OCI-LY7 (cell line): ENCODE measurements around the gene ALDH1L2. TPM values are rescaled to one million over a fixed set of nuclear protein-coding genes. Genes with fewer than 3 reads are reported as not detected.

Experiments used
- BruUV-seq: library from RNA; stranded (reverse); fragments of 400-500 nt; replicated peaks from 2 replicates; lab custom pipeline; 2021; lab: Mats Ljungman, UMichigan
- CTCF ChIA-PET: fragments of 300-600 bp; sonication (Branson Sonifier 250); formaldehyde crosslinking; loops from one replicate; lab custom pipeline; 2022; ENCODE audit warnings: antibody characterized with exemption; ENCODE audit not compliant: unreplicated experiment; lab: Charles Lee
- POLR2A ChIA-PET: fragments of 300-600 bp; sonication (Branson Sonifier 250); formaldehyde crosslinking; loops from one replicate; lab custom pipeline; 2022; ENCODE audit warnings: antibody characterized with exemption; lab: Charles Lee
- DNase-seq: peaks from one replicate; pipeline ENCODE4 v3.0.0-alpha.2; 2015; ENCODE audit warnings: low spot score
- H2AFZ ChIP-seq: fragments of 200-600 bp; sonication (generic), shearing (Covaris generic); 2 replicates; pipeline ENCODE4 v1.6.1; 2014; ENCODE audit warnings: mild to moderate bottlenecking, antibody characterized with exemption, low read length, moderate library complexity
- H3K27ac ChIP-seq: fragments of 200-600 bp; sonication (generic); 2 replicates; pipeline ENCODE4 v1.5.1; 2014; ENCODE audit warnings: mixed run types, low read depth, mild to moderate bottlenecking, moderate library complexity, low read length, inconsistent platforms; ENCODE audit not compliant: poor library complexity, severe bottlenecking
- H3K36me3 ChIP-seq: fragments of 200-600 bp; sonication (generic); 2 replicates; pipeline ENCODE4 v1.6.1; 2014; ENCODE audit warnings: mild to moderate bottlenecking, antibody characterized with exemption, low read length, moderate library complexity, mixed read lengths; ENCODE audit not compliant: insufficient read depth
- H3K4me1 ChIP-seq: fragments of 200-600 bp; sonication (generic); 2 replicates; pipeline ENCODE4 v1.5.1; 2014; ENCODE audit warnings: mild to moderate bottlenecking, low read length; ENCODE audit not compliant: insufficient read depth, poor library complexity, severe bottlenecking
- H3K4me2 ChIP-seq: fragments of 200-600 bp; sonication (generic); 2 replicates; pipeline ENCODE4 v1.6.1; 2014; ENCODE audit warnings: mild to moderate bottlenecking, low read length
- H3K4me3 ChIP-seq: fragments of 200-600 bp; sonication (generic); 2 replicates; pipeline ENCODE4 v1.5.1; 2014; ENCODE audit warnings: mild to moderate bottlenecking, low read depth, low read length; ENCODE audit not compliant: poor library complexity, severe bottlenecking
- H3K79me2 ChIP-seq: fragments of 200-600 bp; sonication (generic); 2 replicates; pipeline ENCODE4 v1.6.1; 2016; ENCODE audit warnings: low read depth, mild to moderate bottlenecking, low read length, moderate library complexity, mixed read lengths; ENCODE audit not compliant: insufficient read depth
- H3K9me2 ChIP-seq: fragments of 200-600 bp; sonication (generic); 2 replicates; pipeline ENCODE4 v1.6.1; 2016; ENCODE audit warnings: mild to moderate bottlenecking, low read length, mixed read lengths; ENCODE audit not compliant: insufficient read depth
- H3K9me3 ChIP-seq: fragments of 200-600 bp; sonication (generic); 2 replicates; pipeline ENCODE4 v1.6.1; 2014; ENCODE audit warnings: mild to moderate bottlenecking, mixed run types, low read length, mixed read lengths
- H4K20me1 ChIP-seq: fragments of 200-600 bp; sonication (generic); 2 replicates; pipeline ENCODE4 v1.6.1; 2014; ENCODE audit warnings: mild to moderate bottlenecking, antibody characterized with exemption, low read length, moderate library complexity, mixed read lengths; ENCODE audit not compliant: insufficient read depth
- EZH2phosphoT487 ChIP-seq: fragments of 200-600 bp; sonication (generic); IDR thresholded peaks from 2 replicates; pipeline ENCODE4 v1.6.1; 2018; ENCODE audit warnings: low read depth, borderline replicate concordance, mild to moderate bottlenecking, mixed run types, antibody characterized with exemption, low read length, moderate library complexity, mixed read lengths
- intact Hi-C: fragments of 100-400 bp; cut with micrococcal nuclease; formaldehyde crosslinking; loops from one replicate; pipeline ENCODE4 v1.10.0; 2022; ENCODE audit not compliant: unreplicated experiment
- total RNA-seq, 2 experiments: library from RNA; depleted of rRNA in 1 of 2; stranded (reverse); fragments of >200 nt in 1 of 2; shearing (Covaris generic) in 1 of 2; gene quantifications; 2 replicates each; pipeline ENCODE4 v1.2.3, GENCODE V29; 2014 to 2022
- TF ChIP-seq, protein P1 (sequence below): fragments of 200-600 bp; sonication (generic); conservative IDR thresholded peaks from 2 replicates; pipeline ENCODE4 v1.5.1; 2014; ENCODE audit warnings: mild to moderate bottlenecking, antibody characterized with exemption, low read length, moderate library complexity, mixed read lengths

Gene ALDH1L2
- total RNA-seq, 2 experiments from 2014 or later: 0.25 TPM; not detected in 1

DNA sequence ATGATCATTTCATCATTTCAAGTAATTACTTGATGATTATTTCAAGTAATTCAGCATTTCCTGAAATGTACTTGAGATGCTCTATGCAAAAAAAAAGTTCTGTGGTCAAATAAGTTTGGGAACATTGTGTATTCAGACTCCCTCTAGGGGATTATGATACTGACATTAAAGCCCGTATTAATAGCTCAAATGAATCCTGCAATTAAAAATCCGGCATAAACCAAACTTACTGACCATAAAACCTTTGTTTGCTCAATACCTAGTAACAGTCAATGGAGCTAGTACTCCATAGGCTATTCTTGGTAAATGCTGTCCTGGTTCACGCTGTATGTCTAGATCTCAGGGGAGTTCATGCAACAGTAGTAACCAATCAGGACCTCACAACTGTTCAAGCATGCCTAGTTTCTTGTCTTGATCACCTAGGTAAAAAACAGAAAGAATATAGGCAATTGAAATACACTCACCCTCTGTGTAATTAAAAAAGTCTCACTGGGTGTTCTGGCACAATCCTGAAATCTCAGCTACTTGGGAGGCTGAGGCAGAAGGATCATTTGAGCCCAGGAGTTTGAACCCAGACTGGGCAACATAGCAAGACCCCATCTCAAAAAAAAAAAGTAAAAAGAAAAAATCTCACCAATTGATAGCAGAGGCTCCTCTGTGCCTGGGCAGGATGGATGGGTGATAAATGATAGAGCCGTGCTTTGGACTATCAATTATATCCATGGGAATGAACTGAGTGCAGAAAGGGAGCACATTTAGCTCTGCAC, 14.1 kb downstream of the ALDH1L2 start:
- H4K20me1 ChIP-seq: no peaks in the 10 kb centered on the region
- TF ChIP-seq EZH2phosphoT487: no peak
- TF ChIP-seq, protein P1, sequence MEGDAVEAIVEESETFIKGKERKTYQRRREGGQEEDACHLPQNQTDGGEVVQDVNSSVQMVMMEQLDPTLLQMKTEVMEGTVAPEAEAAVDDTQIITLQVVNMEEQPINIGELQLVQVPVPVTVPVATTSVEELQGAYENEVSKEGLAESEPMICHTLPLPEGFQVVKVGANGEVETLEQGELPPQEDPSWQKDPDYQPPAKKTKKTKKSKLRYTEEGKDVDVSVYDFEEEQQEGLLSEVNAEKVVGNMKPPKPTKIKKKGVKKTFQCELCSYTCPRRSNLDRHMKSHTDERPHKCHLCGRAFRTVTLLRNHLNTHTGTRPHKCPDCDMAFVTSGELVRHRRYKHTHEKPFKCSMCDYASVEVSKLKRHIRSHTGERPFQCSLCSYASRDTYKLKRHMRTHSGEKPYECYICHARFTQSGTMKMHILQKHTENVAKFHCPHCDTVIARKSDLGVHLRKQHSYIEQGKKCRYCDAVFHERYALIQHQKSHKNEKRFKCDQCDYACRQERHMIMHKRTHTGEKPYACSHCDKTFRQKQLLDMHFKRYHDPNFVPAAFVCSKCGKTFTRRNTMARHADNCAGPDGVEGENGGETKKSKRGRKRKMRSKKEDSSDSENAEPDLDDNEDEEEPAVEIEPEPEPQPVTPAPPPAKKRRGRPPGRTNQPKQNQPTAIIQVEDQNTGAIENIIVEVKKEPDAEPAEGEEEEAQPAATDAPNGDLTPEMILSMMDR: 0 out of 2 replicates have a peak, but pooled peaks have one; percentile 12
- BruUV-seq: no TSS peak

DNA sequence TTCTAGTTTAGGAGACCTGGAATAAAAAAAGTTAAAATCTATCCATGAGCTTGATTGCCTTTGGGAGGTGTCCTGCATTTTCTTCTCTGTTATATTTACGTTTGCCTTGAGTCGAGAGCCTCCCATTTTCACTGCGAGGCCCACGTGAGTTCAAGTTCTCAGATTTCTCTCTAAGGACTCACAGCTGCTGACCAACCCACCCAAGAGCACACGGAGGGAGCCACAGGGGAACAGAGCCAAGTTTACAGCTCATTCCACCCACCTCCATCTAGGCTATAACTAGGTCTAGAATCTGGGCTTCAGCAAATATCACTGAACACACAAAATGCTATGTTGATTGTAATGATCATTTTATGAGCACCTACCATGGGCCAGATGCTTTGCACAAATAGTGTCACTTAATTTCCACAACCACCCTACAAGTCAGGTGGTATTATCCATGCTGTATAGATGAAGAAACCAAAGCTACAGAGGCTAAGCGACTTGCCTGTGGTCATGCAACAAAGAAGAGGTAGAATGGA, 16.7 kb downstream of the ALDH1L2 start:
- intact Hi-C loops: no loop called here
- Histone ChIP-seq H3K9me2 (no peaks in the 10 kb centered on the region), H3K36me3 (no peaks in the 10 kb centered on the region), H3K9me3 (no peaks in the 10 kb centered on the region), H3K4me3 (no peak overlapping the region), H4K20me1 (no peaks in the 10 kb centered on the region), H3K4me1 (peaks cover 16% of the 10 kb centered on the region), H3K79me2 (no peaks in the 10 kb centered on the region), H2AFZ (no peak overlapping the region), H3K4me2 (no peak overlapping the region), H3K27ac (no peak overlapping the region)
- CTCF ChIA-PET: no interaction called here
- POLR2A ChIA-PET: interaction anchor here (0.6 to 0.7 kb wide), 2 partner anchors 41 to 882 kb away, joined by 3 to 5 read pairs; no protein-coding TSS in a partner anchor
- no peak for DNase-seq
- BruUV-seq: no TSS peak
- TF ChIP-seq, protein P1: no peak
- TF ChIP-seq EZH2phosphoT487: no peak

More for the DNA sequence above, 14.1 kb downstream of the ALDH1L2 start:
- ChIA-PET CTCF (no interaction called here), POLR2A (interaction anchor here (0.7 to 1.8 kb wide), 6 partner anchors 9 to 38 kb away, joined by 3 to 14 read pairs (median 4); partner anchors contain the start of gene WASHC4)
- Histone ChIP-seq H3K36me3 (no peaks in the 10 kb centered on the region), H3K9me2 (no peaks in the 10 kb centered on the region), H2AFZ (peak overlapping the region; percentile 1; the same call in 1 of the 2 replicates), H3K79me2 (no peaks in the 10 kb centered on the region), H3K4me2 (no peak overlapping the region), H3K9me3 (no peaks in the 10 kb centered on the region), H3K27ac (no peak overlapping the region), H3K4me3 (no peak overlapping the region), H3K4me1 (peaks cover 29% of the 10 kb centered on the region)
- intact Hi-C loops: no loop called here
- peak; percentile 26 for DNase-seq
